Fibroblast of the conjunctiva (primary cell): ENCODE results near the gene RBM15B.

Source experiments
- DNase-seq: peaks from one replicate; pipeline ENCODE4 v3.0.0-alpha.2; 2010; ENCODE audit warnings: low read depth

RBM15B gene

DNA sequence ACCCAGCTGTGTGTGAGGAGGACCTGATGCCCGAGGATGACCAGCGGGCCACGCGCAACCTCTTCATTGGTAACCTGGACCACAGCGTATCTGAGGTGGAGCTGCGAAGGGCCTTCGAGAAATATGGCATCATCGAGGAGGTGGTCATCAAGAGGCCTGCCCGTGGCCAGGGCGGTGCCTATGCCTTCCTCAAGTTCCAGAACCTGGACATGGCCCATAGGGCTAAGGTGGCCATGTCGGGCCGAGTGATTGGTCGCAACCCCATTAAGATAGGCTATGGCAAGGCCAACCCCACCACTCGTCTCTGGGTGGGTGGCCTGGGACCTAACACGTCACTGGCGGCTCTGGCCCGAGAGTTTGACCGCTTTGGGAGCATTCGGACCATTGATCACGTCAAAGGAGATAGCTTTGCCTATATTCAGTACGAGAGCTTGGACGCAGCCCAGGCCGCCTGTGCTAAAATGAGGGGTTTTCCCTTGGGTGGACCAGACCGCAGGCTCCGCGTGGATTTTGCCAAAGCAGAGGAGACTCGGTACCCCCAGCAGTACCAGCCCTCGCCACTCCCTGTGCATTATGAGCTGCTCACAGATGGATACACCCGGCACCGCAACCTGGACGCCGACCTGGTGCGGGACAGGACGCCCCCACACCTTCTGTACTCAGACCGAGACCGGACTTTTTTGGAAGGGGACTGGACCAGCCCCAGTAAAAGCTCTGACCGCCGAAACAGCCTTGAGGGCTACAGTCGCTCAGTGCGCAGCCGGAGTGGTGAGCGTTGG, 1.5 kb downstream of the RBM15B start:
- no peak for DNase-seq

DNA sequence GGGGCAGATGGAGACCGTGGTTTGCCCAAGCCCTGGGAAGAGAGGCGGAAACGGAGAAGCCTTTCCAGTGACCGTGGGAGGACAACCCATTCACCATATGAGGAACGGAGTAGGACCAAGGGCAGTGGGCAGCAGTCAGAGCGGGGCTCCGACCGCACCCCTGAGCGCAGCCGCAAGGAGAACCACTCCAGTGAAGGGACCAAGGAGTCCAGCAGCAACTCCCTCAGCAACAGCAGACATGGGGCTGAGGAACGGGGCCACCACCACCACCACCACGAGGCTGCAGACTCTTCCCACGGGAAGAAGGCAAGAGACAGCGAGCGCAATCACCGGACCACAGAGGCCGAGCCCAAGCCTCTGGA, 2.0 kb downstream of the RBM15B start:
- no peak for DNase-seq

DNA sequence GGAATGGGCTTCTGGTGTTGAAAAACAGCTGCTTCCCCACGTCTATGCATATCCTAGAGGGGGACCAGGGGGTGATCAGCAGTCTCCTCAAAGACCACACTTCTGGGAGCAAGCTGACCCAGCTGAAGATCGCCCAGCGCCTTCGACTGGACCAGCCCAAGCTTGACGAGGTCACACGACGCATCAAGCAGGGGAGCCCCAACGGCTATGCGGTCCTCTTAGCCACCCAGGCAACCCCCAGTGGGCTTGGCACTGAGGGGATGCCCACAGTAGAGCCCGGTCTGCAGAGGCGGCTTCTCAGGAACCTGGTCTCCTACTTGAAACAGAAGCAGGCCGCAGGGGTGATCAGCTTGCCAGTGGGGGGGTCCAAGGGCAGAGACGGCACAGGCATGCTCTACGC, 2.5 kb downstream of the RBM15B start:
- no peak for DNase-seq

DNA sequence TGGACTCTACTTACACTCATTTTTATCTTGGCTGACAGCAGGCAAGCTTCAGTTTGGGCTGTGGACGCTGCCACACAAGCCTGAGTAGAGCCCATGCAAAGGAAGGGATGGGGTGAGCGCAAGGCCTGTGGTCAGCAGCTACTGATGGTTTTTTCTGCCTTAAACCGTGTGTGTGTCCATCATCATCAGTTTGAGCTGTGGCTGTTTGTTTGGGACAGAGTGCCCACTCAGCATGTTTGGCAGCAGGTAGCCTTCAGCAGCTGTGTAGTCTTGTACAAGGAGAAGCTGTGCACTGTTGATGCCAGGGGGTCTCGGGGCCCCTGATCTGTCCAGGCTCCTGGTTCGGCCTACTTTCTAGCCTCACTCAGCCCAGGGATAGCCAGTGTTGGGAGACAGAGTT, 3.5 kb downstream of the RBM15B start:
- no peak for DNase-seq

DNA sequence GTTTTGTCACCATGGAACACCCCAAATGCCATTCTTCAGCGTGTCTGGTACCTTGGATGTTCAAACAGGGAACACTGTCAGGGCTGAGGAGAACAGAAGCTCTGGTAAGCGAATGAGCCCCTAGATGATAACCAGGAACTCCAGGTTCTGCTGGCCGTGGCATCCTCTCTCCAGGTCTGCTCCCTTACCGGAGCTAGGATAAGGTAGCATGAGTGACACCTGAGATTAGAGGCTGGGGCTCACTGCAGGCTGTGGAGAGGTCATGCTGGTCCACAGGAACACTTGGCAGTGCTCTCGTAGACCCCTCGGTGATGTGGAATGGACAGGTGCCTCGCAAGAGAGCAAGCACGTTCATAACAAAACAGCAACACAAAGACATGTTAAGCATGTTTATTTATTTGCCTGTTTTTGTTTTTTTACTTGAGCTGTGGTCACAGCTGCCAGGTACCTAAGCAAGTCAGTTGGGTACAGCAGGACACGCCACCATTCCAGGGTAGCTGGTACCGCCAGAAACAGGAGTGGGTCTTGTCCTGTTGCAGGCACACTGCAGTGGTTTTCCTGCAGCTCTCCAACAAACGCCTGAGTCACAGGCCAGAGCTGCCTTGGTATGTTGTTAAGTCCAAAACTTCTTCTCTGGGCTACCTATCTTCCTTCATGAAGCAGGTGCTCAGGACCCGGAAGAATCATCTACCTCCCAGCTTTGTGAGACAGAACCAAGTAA, 4.6 kb downstream of the RBM15B start:
- no peak for DNase-seq

DNA sequence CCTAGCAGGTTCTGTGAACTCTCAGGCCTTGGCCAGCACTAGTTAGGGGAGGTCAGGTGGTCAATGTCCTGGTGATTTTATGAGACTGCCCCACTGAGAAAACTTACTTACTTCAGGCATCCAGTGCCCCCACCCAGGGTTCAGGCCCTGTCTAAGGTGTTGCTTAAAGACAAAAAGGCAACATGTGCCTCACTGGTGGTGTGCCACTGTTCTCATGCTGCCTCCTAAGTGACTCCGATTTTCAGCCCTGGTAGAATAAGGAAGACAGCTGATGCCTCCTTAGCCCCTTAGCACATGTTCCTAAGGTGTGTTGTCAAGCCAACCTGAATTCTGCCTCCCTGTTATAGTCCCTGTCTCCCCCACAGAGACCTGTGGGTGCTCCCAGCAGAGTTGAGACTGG, 5.3 kb downstream of the RBM15B start:
- DNase-seq, result no peak

DNA sequence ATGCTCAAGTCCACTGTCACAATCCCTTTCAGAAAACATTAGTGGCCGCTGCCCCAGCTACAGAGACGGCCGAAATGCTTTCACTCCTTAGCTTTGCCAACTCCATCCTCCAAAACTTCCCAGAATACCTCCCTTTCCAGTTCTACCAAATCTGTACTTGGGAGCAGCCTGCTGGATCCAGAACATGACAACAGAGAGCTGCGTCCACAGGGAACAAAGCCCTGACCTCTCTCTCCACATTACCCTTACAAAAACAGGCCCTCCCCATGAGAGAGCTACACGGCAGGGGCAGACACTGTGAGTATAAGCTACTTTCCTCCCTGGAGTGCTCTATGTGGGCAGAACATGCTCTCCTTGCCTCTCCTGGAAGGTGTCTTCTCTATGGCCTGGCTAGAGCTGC, 6.3 kb downstream of the RBM15B start:
- no peak for DNase-seq

DNA sequence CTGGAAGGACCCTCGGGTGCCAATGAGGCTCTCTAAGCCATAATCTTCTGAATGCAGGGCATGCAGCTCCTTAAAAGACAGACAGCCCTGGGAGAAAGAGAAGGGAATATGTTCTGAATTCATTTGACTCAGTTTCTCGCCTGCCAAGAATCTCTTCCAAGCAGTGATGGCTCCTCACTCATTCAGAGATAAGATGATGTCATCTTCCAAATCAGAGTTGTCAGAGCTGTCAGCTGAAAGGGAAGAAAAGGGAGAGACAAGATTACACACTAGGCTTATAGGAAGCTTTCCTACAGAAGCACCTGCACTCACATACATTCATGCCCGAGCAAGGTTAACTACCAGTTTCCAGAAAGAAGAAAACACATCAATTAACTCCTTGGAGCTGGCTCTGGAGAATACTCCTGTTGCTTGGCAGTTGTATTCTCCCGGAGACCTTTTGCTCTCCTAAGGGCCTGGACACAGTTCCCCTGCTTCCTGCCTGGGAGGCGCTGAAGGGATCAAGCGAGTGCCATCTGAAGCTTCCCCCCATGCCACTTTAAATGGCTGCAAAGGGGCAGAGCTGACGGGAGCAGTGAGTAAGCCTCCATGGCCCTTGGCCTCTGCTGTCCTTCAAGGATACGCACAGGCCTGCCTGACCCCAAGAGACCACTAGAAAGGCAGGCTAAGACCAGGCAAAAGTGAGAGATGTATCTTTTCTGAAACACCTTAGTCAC, 7.7 kb downstream of the RBM15B start:
- no peak for DNase-seq

DNA sequence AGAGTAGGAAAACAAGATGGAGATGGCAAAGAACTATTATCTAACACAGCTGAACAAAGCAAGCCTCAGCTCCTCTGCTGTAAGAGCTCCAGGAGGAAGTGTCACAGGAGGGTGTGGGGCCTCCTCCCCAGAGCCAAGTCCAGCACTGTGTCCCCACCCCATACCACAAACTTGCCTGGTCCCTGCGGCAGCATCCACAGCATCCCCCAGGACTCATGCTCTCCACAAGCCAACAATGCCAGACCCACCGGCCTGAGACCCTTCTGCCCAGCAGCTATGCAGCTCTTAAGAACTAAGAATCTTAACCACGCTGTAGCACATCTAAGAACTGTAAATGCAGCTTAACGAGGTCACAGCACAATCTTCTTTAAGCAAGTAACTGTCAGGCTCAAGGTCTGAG, 9.1 kb downstream of the RBM15B start:
- DNase-seq, result no peak

DNA sequence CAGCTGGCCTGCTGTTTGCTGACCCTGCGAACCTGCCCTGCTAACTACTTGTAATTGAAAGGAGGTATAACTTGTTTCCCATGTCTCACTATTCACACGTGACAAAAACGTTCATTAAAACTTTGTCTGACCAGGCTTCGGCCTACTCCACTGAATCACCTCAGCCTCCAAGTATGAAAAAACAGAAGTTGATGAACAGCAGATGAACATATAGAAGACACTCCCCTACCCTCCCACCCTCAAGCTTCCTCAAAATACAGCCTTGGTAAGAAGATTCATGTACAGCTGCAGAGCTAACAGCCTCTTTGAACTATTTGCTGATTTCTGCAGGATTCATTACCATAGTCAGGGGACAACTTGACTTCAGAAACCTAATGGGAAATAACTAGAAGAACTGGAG, 10.7 kb downstream of the RBM15B start:
- DNase-seq, result no peak

DNA sequence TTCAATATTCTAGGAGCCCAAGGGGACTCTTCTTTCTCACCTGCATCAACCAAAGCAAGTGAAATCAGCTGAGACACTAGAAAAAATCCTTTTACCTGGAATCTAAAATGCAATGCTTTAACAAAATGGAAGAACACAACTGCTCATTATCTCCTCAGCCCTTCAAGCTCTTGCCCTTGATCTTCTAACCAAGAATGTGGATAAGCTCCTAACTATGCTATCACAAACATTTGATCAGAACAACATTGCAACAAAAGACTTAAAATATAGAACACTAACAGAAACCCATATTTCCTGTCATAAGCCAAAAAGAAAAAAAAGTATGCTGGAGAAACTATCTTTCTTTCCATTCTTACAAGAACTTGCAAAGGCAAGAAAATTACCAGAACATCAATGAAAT, 12.6 kb downstream of the RBM15B start:
- no peak for DNase-seq

DNA sequence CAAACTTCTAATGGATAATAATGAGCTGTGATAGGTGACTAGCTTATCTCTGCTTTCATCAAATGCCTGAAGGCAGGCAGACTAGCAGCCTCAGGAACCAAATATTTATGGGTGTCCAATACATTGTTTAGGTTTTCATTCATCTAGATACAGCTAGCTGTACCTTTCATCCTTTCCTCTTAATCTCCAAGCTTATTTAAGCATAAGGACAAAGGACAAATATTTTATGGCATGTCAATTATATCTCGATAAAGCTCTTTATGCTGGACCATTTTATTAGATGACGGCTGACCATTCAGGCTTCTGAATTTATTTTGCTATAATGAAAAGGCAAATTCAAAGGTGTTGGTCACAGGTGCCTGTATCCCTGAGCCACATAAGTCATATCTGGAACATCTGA, 16.9 kb downstream of the RBM15B start:
- DNase-seq, result no peak

DNA sequence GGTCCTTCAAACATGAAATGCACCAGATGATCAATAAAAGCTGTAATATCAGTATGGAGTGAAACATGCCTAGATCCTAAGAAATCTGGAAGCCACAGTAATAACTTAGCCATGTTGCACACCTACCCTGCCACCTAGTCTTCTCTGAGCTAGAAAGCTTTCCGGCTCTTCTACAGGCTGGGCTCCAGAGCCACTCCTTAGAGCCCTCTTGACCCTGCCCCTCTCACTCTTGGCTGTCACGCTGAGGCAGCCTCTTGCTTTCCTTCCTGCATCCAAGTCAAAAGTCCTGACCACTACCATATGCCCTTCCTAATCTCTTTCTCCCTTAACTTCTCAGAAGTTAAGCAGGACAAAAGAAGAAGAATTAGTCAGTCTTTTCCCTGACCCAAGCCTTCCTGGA, 17.7 kb downstream of the RBM15B start:
- no peak for DNase-seq

DNA sequence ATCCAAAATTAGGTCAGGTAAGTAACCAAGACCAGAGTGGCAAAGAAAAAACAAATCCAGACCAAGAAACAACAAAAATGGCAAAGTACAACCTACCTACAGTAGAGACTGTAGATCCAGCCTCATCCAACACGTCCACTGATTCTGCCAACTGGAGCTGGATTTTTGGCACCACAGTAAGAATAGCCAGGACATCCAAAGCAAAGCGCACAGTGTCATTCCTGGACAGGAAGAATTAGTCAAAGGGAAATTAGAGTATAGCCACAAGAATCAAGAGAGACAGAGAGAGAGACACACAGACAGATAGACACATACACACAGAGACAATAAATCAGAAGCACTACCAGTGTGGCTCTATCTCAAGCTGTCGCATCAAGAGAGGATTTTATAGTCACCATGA, 31.1 kb downstream of the RBM15B start:
- DNase-seq, result no peak

DNA sequence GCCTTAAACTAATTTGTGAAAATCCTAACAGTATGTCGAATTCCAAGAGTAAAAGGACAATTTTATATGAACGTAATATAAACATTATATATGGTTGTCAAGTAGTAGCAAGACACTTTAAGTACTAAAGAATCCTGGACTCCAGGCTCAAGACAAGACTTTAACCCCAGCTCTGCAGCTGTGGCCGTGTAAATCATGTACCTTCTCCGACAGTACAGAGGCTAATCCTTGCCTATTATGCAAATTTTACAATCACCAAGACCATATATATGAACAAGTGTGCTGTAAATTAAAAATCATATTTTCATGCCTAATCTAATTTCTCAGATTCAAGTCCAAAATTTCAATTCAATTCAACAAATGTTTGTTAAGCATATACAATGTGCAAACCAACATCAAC, 35.8 kb downstream of the RBM15B start:
- no peak for DNase-seq

DNA sequence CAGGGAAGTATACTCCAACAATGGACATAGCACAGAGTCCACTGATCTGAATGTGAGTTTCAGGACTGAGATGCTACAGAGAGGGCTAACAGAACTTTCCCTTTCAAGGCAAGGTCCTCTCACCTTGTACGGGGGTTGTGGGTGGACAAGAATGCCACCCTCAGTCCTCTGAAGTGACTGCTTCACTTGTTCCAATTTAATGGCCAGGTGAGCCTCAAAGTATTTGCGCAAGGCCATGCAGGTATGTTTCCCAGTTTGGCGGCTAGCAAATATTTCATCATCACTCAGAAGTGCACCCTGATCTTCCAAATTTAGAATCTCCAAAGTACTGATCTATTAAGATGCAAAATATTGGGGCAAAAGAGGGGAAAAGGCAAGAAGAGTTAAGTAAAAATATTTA, 38.1 kb downstream of the RBM15B start:
- DNase-seq, result no peak

DNA sequence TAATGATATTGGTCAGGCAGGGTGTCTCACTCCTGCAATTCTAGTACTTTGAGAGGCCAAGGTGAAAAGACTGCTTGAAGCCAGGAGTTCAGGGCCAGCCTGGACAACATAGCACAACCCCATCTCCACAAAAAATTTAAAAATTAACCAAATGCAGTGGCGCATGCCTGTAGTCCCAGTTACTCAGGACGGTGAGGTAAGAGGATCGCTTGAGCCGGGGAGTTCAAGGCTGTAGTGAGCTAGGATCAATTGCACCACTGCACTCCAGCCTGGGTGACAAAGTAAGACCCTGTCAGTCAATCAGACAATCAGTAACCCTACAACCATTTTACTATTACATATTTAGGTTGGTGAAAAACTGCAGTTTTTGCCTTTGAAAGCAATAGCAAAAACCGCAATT, 43.0 kb downstream of the RBM15B start:
- DNase-seq, result no peak

DNA sequence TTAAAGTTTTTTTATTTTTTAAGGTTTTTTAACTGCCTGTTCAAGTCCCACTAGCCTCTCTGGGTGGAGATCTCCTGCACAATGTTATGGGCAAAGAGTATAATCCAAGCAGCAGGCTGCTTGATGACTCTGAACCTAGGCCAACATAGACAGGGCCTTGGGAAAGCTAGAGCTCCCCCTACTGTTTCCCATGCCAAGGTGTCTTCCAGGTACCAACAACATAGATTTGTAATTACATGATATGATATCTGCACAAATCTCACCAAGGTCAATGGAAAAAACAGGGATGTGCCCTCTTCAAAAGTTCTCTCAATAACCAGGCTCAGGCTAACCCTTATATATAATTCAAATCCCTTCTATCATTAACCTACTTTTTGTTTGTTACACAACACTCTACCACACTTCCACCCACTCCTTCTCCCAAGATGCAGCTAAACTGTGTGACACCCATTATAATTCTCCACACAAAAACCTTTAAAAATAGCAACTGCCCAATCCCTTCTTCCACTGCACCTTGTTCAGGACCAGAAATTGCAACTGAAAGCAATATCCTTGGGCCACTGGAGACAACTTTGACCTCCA, 43.8 kb downstream of the RBM15B start:
- DNase-seq, result peak; percentile 40

DNA sequence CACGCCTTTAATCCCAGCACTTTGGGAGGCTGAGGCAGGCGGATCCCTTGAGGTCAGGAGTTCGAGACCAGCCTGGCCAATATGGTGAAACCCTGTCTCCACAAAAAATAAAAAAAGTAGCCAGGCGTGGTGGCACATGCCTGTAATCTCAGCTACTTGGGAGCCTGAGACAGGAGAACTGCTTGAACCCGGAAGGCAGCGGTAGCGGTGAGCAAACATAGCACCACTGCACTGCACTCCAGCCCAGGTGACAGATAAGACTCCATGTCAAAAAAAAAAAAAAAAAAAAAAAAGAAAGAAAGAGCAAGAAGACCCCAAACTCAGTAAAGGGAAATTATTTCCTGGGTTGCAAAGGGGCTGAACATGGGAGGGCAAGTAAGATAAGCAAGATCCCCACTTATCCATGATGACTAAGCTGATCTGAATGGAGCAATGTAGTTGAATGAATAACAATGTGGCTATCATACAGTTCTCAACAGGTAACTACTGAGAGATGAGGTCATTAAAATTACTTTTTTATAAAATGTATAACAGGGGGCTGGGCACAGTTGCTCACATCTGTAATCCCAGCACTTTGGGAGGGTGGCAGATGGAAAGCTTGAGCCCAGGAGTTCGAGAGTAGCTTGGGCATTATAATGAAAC, 46.0 kb downstream of the RBM15B start:
- DNase-seq, result no peak

DNA sequence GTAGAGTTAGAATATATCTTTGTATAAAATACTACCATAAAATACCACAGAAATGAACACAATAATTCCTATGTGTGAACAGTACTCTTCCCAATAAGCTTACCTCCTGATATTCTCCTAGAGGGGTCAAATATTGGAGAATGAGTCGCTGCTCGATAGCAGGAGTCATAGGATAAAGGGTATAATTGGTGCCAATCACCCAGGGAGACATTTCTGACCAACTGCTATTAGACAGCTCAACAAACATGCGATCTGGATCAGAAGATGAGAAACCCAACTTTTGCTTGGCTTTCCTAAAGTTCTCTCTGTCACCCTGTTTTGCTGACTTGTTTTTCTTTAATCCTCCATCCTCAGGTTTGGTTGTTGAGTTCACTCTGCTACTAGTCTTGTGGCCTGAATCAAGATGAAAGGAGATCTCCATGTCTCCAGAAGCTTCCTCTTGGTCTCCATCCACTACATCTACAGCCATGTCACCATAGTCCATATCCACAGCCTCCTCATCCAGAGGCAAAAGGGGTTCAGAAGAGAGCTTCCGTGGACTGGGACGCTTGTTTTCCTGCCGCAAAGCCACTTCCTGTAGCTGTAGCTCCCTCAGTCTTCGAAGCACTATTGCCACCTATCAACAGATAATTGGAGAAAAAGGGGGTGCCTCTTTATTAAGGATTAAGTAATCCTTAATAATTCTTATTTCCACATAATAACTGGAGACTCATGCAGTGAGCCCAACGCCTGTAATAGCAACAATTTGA, 50.4 kb downstream of the RBM15B start:
- no peak for DNase-seq

DNA sequence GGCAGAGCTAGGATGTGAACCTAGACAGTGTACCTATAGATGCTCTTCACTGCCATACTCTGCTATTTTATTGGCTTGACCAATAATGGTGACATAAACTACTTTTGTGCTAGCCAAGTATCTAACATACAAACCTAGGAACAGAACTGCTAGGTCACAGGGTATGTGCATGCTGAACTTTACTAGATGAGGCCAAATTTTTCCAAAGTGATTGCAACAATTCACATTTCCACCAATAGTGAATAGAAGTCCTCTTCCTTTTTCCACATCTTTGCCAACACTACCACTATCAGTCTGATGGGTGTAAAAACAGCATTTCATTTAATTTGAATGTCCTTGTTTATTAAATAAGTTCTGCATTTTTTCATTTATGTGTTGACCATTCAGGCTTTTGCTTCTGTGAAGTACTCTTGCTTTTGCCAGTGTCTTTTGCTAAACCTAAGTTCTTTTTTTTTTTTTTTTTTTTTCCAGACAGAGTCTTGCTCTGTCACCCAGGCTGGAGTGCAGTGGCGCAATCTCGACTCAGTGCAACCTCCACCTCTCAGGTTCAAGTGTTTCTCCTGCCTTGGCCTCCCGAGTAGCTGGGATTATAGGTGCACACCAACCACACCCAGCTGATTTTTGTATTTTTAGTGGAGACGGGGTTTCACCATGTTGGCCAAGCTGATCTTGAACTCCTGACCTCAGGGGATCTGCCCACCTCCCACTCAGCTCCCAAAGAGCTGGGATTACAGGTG, 54.6 kb downstream of the RBM15B start:
- no peak for DNase-seq
